Body of pancreas (tissue), 4 donors: ENCODE measurements around the gene ETV1.

Experiments used
- CTCF ChIP-seq, 7 experiments: fragments of 450-650 bp in 4 of 7; fragments of 200-600 bp in 3 of 7; sonication (generic) in 3 of 7; IDR thresholded peaks; one replicate each; pipeline ENCODE4 v1.5.1; 2016 to 2019; ENCODE audit warnings: antibody characterized with exemption in 7 of 7
- POLR2A ChIP-seq, 3 donors: fragments of 450-650 bp; IDR thresholded peaks; one replicate each; pipeline ENCODE4 v1.6.1; 2016; ENCODE audit warnings: antibody characterized with exemption in 3 of 3, mild to moderate bottlenecking in 2 of 3

GRCh38 chr7:13982940-13983677 is 6.4 kb downstream of the ETV1 start:
- TF ChIP-seq CTCF (IDR thresholded peaks at IDR 0.05) (no peak), POLR2A (IDR thresholded peaks at IDR 0.05) (no peak)
